ENCODE results near the gene MAP3K13. TPM values are rescaled to one million over a fixed set of nuclear protein-coding genes. Genes with fewer than 3 reads are reported as not detected.

The MAP3K13 gene
- total and polyA plus RNA-seq, 2 of the 13 experiments (the other 11 are each of a cell fraction or from before 2014, with no cell fraction given) = 24.2 to 26.5 TPM

- no peaks in the 10 kb centered on the region for H3K36me3 ChIP-seq (replicated peaks in 1 of 2; ENCODE audit: control insufficient read depth in 1 of 2, insufficient read depth in 2 of 2, low read length in 2 of 2)
- 67% methylated on average over 2 of the region's 2 CpGs for WGBS (ENCODE audit: low lambda C conversion rate)
- FAIRE-seq (no peak), ATAC-seq (no peak), DNase-seq (ENCODE audit: low spot score) (no peak)
- BruUV-seq (replicated peaks) = no TSS peak
- POLR2A ChIA-PET = no interaction called here
- intact Hi-C loops (cut with micrococcal nuclease; ENCODE audit: unreplicated experiment) (no loop called here), in situ Hi-C loops (cut with HindIII; ENCODE audit: extremely low pct_ligation_motif_present, low pct_unique_long_range_greater_than_20kb) (no loop called here)
- no peaks in the 10 kb centered on the region for H3K79me2 ChIP-seq (ENCODE audit: insufficient read depth, low read length)
- TF ChIP-seq SUZ12 (IDR thresholded peaks at IDR 0.05; ENCODE audit: low read depth, low read length) (no peak), ZNF83 (CRISPR knock-in tag; IDR thresholded peaks at IDR 0.05; ENCODE audit: borderline replicate concordance) (no peak), FOXM1 (CRISPR knock-in tag; IDR thresholded peaks at IDR 0.05) (no peak), ZNF597 (CRISPR knock-in tag; IDR thresholded peaks at IDR 0.05) (no peak), TRIM22 (IDR thresholded peaks at IDR 0.05) (no peak), RFX1 (IDR thresholded peaks at IDR 0.05) (no peak), ZNF510 (CRISPR knock-in tag; IDR thresholded peaks at IDR 0.05; ENCODE audit: low read depth) (no peak), SMAD3 (CRISPR knock-in tag; IDR thresholded peaks at IDR 0.05) (no peak), SIX1 (CRISPR knock-in tag; IDR thresholded peaks at IDR 0.05; ENCODE audit: borderline replicate concordance) (no peak), TEF (CRISPR knock-in tag; IDR thresholded peaks at IDR 0.05) (no peak), ZSCAN22 (CRISPR knock-in tag; IDR thresholded peaks at IDR 0.05) (no peak), ZBTB7B (CRISPR knock-in tag; IDR thresholded peaks at IDR 0.05) (no peak), AGO1 (IDR thresholded peaks at IDR 0.05; ENCODE audit: low read depth, low read length, poor library complexity, severe bottlenecking) (no peak), ZNF782 (CRISPR knock-in tag; IDR thresholded peaks at IDR 0.05; ENCODE audit: borderline replicate concordance) (no peak), ZNF607 (CRISPR knock-in tag; IDR thresholded peaks at IDR 0.05; ENCODE audit: borderline replicate concordance) (no peak)
- H3K9ac ChIP-seq (ENCODE audit: insufficient read depth, low read depth, low read length) = no peak overlapping the region
- CTCF ChIA-PET (ENCODE audit: low intra/inter-chr PET ratio, low total read pairs) = no interaction called here
- H3K27ac ChIP-seq (ENCODE audit: extremely low read length, insufficient read depth, low read length) = no peak overlapping the region
- peaks cover 6% of the 10 kb centered on the region; the same call in 1 of the 2 replicates for H3K4me1 ChIP-seq (ENCODE audit: insufficient read depth, low read length)
- H3K4me2 ChIP-seq (ENCODE audit: low read depth, low read length) = no peak overlapping the region
- H3K27me3 ChIP-seq (ENCODE audit: control insufficient read depth in 1 of 2, insufficient read depth in 2 of 2, low read length in 2 of 2) = 0 out of 5 replicates have a peak, but pooled peaks cover 0 to 3% of the 10 kb centered on the region in 2 experiments
- no peak overlapping the region for H3K4me3 ChIP-seq (replicated peaks in 1 of 3; ENCODE audit: insufficient read depth in 1 of 3, low read depth in 2 of 3, low read length in 3 of 3)
- no peak overlapping the region for H2AFZ ChIP-seq (ENCODE audit: low read length)
- H4K20me1 ChIP-seq (ENCODE audit: insufficient read depth, low read length) = no peaks in the 10 kb centered on the region
- no peaks in the 10 kb centered on the region for H3K9me3 ChIP-seq (ENCODE audit: low read length)
These were observed 163.5 kb downstream of the MAP3K13 start for GRCh38 chr3:185526349-185526951.

Measured in HepG2 (cell line).